GM12872 (cell line): Measurements from ENCODE around the gene CAMTA1.
A peak's percentile ranks its signal among the peaks of the same experiment; 100 is the strongest.

Experiments
- CTCF ChIP-seq: IDR thresholded peaks from 3 replicates; pipeline ENCODE4 v1.5.1; 2011; ENCODE audit warnings: low read depth, mild to moderate bottlenecking, low read length, moderate library complexity; ENCODE audit not compliant: insufficient read depth

Gene CAMTA1

DNA sequence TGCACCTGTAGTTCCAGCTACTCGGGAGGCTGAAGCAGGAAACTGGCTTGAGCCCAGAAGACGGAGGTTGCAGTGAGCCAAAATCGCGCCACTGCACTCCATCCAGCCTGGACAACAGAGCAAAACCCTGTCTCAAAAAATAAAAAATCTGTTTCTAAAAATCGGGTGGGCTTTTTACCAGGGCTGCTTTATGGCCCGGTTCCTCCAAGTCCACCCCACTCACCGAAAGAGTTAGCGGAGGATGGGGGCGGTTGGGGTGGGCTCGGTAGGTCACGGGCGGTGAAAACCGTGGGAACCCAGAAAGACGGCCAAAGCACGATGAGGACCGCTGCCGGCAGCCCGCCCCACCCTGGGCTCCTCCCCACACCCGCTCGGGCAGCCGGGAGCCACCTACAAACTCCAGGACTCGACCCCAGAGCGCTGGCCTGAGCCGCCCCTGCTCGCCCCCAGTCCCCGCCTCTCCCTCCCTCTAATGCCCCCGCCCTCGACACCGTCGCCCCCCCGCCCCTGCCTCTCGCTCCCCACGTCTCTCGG, 998.0 kb downstream of the CAMTA1 start:
- no peak for TF ChIP-seq CTCF

GRCh38 chr1:7783826-7784491, 998.7 kb downstream of the CAMTA1 start, which contains the start of gene PER3:
TSS of gene PER3 (plus strand) at chr1:7784291. CDS start at chr1:7784878, 587 bp downstream.
- no peak for TF ChIP-seq CTCF

DNA sequence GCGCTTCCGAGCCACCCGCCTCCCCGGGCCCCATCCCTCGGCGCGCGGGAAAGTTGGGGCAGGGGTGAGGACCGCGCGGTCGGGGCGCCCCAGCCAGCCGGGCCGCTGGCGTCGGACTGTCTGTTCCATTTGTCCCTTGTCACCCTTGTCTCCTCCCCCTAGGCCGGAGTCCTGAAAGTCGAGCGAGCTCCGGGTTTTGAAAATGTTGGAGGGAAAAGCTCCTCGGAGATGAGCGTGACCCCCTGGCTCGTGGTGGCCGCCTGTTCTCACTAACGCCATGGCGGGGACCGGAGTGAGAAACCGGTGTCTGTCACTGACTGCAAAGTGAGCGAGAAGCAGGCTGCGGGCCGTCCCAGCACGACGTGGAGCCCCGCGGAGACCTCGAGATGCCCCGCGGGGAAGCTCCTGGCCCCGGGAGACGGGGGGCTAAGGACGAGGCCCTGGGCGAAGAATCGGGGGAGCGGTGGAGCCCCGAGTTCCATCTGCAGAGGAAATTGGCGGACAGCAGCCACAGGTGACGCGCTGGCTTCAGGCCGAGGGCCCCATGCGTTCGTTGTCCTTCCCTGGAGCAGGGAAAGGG, 999.3 kb downstream of the CAMTA1 start:
- TF ChIP-seq CTCF = no peak

DNA sequence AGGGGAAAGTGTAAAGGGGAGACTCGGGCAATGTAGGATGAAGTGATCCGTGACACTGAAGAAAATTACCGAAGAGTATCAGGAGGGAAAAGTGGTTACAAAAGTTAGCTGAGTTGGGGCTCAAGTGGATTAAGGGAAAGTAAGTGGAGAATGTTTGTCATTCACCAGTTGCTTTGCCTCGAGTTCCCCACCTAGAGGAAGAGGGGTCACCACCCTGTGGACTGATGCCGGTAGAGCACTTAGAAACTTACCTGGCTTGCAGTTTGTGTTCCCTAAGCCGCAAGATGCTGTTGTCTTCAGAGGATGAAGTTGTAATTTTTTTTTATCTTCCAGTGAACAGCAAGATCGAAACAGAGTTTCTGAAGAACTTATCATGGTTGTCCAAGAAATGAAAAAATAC, 999.9 kb downstream of the CAMTA1 start:
- 0 out of 3 replicates have a peak, but pooled peaks have one; percentile 4 for TF ChIP-seq CTCF

GRCh38 chr1:7786795-7787194, 1001.5 kb downstream of the CAMTA1 start:
- no peak for TF ChIP-seq CTCF

DNA sequence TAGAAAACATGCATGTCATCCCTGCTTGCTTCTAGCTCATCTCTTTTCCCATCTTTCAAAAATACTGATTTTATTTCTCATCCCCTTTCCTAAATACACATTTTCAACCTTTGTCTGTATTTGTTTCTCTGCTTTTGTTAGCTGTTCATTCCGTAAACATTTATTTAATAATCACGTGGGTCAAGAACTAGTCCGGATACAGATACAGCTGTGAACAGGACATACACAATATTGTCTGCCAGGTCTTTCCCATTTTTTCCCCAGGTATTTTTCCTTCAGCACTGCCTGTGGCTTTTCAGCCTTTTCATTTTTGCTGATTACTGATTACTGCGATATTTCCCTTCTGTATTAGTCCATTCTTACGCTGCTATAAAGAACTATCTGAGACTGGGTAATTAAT, 1004.6 kb downstream of the CAMTA1 start:
- no peak for TF ChIP-seq CTCF

- no peak for TF ChIP-seq CTCF
Measured at GRCh38 chr1:7795406-7795805, 1010.2 kb downstream of the CAMTA1 start.
